ENCODE results near the gene MPND.

The MPND gene

DNA sequence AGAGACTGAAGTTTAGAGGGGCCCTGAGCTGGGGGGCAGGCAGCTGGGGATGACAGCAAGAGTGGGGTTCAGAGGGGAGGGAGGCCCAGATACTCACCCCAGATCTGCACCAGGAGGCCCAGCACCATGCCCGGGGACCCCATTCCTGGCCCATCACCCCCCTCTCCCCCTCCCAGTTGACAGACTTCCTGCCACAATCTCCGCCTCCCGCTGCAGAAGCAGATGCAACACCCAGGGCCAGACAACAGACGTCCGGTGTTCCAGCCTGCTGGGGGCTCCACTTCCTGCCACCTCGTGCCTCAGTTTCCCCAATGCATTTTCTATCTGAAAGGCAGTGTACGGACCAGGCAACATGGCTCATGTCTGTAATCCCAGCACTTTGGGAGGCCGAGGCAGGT, 41.1 kb upstream of the MPND start, which contains the start of gene TMIGD2:
Gene TMIGD2, minus strand, starts transcription at position 147 of the 398 bp plus-strand sequence. Its CDS starts 4 bp downstream, at position 143.
- peaks cover 0 to 13% of the 10 kb centered on the region in 2 experiments; a peak in 2 of 3 replicates for H3K36me3 ChIP-seq (ENCODE audit: control insufficient read depth in 2 of 2, insufficient read depth in 1 of 2, low read length in 2 of 2)
- CTCF ChIA-PET, result interaction anchor here (1.7 kb wide), 1 partner anchor 35 kb away, joined by 6 read pairs; no protein-coding TSS in a partner anchor
- no peaks in the 10 kb centered on the region for H3K4me1 ChIP-seq (ENCODE audit: control insufficient read depth, insufficient read depth, low read length)
- H3K27ac ChIP-seq (ENCODE audit: extremely low read depth, low read depth, low read length), result no peak within 1 kb of the TSS
- POLR2A ChIA-PET, result no interaction called here
- TF ChIP-seq MZF1 (tag by site-specific recombination; IDR thresholded peaks at IDR 0.05; ENCODE audit: borderline replicate concordance), result no peak
- no peak for TF ChIP-seq ZNF302 (tag by site-specific recombination; IDR thresholded peaks at IDR 0.05; ENCODE audit: low read depth)
- TF ChIP-seq ZNF223 (tag by site-specific recombination; IDR thresholded peaks at IDR 0.05), result no peak
- TF ChIP-seq ZNF529 (tag by site-specific recombination; IDR thresholded peaks at IDR 0.05; ENCODE audit: insufficient replicate concordance), result no peak
- no peak for TF ChIP-seq ZNF184 (tag by site-specific recombination; IDR thresholded peaks at IDR 0.05)
- TF ChIP-seq, protein P1, sequence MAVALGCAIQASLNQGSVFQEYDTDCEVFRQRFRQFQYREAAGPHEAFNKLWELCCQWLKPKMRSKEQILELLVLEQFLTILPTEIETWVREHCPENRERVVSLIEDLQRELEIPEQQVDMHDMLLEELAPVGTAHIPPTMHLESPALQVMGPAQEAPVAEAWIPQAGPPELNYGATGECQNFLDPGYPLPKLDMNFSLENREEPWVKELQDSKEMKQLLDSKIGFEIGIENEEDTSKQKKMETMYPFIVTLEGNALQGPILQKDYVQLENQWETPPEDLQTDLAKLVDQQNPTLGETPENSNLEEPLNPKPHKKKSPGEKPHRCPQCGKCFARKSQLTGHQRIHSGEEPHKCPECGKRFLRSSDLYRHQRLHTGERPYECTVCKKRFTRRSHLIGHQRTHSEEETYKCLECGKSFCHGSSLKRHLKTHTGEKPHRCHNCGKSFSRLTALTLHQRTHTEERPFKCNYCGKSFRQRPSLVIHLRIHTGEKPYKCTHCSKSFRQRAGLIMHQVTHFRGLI (tag by site-specific recombination; IDR thresholded peaks at IDR 0.05), result no peak
- no peak for TF ChIP-seq ZNF488 (tag by site-specific recombination; IDR thresholded peaks at IDR 0.05)
- no peak for TF ChIP-seq ZBTB44 (tag by site-specific recombination; IDR thresholded peaks at IDR 0.05)
- TF ChIP-seq, protein P2, sequence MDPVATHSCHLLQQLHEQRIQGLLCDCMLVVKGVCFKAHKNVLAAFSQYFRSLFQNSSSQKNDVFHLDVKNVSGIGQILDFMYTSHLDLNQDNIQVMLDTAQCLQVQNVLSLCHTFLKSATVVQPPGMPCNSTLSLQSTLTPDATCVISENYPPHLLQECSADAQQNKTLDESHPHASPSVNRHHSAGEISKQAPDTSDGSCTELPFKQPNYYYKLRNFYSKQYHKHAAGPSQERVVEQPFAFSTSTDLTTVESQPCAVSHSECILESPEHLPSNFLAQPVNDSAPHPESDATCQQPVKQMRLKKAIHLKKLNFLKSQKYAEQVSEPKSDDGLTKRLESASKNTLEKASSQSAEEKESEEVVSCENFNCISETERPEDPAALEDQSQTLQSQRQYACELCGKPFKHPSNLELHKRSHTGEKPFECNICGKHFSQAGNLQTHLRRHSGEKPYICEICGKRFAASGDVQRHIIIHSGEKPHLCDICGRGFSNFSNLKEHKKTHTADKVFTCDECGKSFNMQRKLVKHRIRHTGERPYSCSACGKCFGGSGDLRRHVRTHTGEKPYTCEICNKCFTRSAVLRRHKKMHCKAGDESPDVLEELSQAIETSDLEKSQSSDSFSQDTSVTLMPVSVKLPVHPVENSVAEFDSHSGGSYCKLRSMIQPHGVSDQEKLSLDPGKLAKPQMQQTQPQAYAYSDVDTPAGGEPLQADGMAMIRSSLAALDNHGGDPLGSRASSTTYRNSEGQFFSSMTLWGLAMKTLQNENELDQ (tag by site-specific recombination; IDR thresholded peaks at IDR 0.05; ENCODE audit: low read depth), result no peak
- no peak for TF ChIP-seq ZXDB (tag by site-specific recombination; IDR thresholded peaks at IDR 0.05)
- TF ChIP-seq ZNF292 (tag by site-specific recombination; IDR thresholded peaks at IDR 0.05; ENCODE audit: borderline replicate concordance, low read depth), result no peak
- TF ChIP-seq BCL11A (tag by site-specific recombination; IDR thresholded peaks at IDR 0.05; ENCODE audit: low read depth), result no peak
- TF ChIP-seq, protein P3, sequence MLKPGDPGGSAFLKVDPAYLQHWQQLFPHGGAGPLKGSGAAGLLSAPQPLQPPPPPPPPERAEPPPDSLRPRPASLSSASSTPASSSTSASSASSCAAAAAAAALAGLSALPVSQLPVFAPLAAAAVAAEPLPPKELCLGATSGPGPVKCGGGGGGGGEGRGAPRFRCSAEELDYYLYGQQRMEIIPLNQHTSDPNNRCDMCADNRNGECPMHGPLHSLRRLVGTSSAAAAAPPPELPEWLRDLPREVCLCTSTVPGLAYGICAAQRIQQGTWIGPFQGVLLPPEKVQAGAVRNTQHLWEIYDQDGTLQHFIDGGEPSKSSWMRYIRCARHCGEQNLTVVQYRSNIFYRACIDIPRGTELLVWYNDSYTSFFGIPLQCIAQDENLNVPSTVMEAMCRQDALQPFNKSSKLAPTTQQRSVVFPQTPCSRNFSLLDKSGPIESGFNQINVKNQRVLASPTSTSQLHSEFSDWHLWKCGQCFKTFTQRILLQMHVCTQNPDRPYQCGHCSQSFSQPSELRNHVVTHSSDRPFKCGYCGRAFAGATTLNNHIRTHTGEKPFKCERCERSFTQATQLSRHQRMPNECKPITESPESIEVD (tag by site-specific recombination; IDR thresholded peaks at IDR 0.05), result no peak
- no peak for TF ChIP-seq KLF9 (tag by site-specific recombination; IDR thresholded peaks at IDR 0.05; ENCODE audit: low read depth)
- TF ChIP-seq ZNF280D (tag by site-specific recombination; IDR thresholded peaks at IDR 0.05), result no peak
- no peak for TF ChIP-seq KLF8 (tag by site-specific recombination; IDR thresholded peaks at IDR 0.05)
- TF ChIP-seq GLIS2 (tag by site-specific recombination; IDR thresholded peaks at IDR 0.05), result no peak
- no peak within 1 kb of the TSS for H3K4me3 ChIP-seq (ENCODE audit: low read depth, low read length)
- H3K9me3 ChIP-seq (ENCODE audit: control insufficient read depth, insufficient read depth, low read depth, low read length), result no peaks in the 10 kb centered on the region

Measured in HEK293 (cell line).